Breast epithelium (tissue), 4 donors: ENCODE measurements around the gene MCF2L2. TPM values are rescaled to one million over a fixed set of nuclear protein-coding genes. Genes with fewer than 3 reads are reported as not detected.

Experiments used
- DNase-seq, 2 donors: peaks; one replicate each; pipeline ENCODE4 v3.0.0-alpha.2; 2019; ENCODE audit warnings: low spot score in 2 of 2
- H3K27ac ChIP-seq, 2 donors: fragments of 200-600 bp; sonication (generic) in 1 of 2; one replicate each; pipeline ENCODE4 v1.5.1; 2016 to 2019; ENCODE audit warnings: mild to moderate bottlenecking in 1 of 2
- H3K27me3 ChIP-seq, 2 donors: fragments of 200-600 bp; sonication (generic) in 1 of 2; one replicate each; pipeline versions ENCODE4 v1.5.1 to v1.6.0; 2017 to 2019; ENCODE audit warnings: control low read depth in 1 of 2, mild to moderate bottlenecking in 1 of 2
- H3K36me3 ChIP-seq: fragments of 200-600 bp; one replicate; pipeline ENCODE4 v1.5.1; 2019
- H3K4me1 ChIP-seq, 2 donors: fragments of 200-600 bp; sonication (generic); one replicate each; pipeline ENCODE4 v1.5.1; 2016 to 2019; ENCODE audit warnings: control low read depth in 1 of 2
- H3K4me3 ChIP-seq, 3 donors: fragments of 200-600 bp; sonication (generic); 1 replicate in 2 of 3; 2 replicates in 1 of 3; pipeline ENCODE4 v1.5.1; 2016 to 2019; ENCODE audit warnings: mild to moderate bottlenecking in 3 of 3, moderate library complexity in 2 of 3
- H3K9me3 ChIP-seq, 2 donors: fragments of 200-600 bp; sonication (generic) in 1 of 2; one replicate each; pipeline ENCODE4 v1.5.1; 2016 to 2019; ENCODE audit warnings: control low read depth in 1 of 2
- POLR2A ChIP-seq: fragments of 450-650 bp; IDR thresholded peaks from one replicate; pipeline ENCODE4 v1.6.1; 2016; ENCODE audit warnings: antibody characterized with exemption, mild to moderate bottlenecking, moderate library complexity
- POLR2AphosphoS5 ChIP-seq, 3 donors: sonication (generic); formaldehyde crosslinking; IDR thresholded peaks; one replicate each; pipeline ENCODE4 v1.6.1; 2017; ENCODE audit warnings: antibody characterized with exemption in 3 of 3
- intact Hi-C: fragments of 100-400 bp; cut with DNase I; formaldehyde crosslinking; loops from one replicate; pipeline ENCODE4 v1.15.1; 2023; ENCODE audit warnings: low total_unique reads
- total RNA-seq, 3 donors: library from RNA; depleted of rRNA; stranded (reverse); fragments of >200 nt; gene quantifications; one replicate each; pipeline ENCODE4 v1.1.0, GENCODE V29; 2016
- TF ChIP-seq, protein P1 (sequence below), 3 donors: fragments of 450-650 bp; IDR thresholded peaks; one replicate each; pipeline ENCODE4 v1.5.1; 2016 to 2017; ENCODE audit warnings: antibody characterized with exemption in 3 of 3, mild to moderate bottlenecking in 3 of 3, moderate library complexity in 3 of 3

The MCF2L2 gene
- total RNA-seq, 3 donors from 2014 or later = 0.64 to 1.5 (median 1.3) TPM

DNA sequence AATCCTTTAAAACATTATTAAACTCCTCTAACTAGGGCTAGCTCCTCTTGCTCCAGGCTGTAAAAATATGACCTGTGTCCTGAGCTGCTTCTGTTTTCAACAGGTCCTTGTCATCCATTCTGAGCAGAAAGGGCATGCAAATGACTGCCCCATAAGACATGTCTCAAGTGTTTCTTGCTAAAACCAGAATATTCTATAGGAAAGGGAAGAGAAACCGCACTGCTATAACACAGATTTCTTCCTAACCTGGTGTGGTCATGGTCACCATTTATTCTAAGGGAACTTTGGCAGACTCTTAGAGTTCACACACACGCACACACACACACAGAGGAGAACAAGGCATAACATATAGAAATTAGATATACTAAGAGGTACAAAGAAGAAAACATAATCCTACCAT lies 209.6 kb downstream of the MCF2L2 start:
- no peak overlapping the region for H3K27ac ChIP-seq
- TF ChIP-seq POLR2A (no peak), POLR2AphosphoS5 (IDR thresholded peaks at IDR 0.05) (no peak)
- TF ChIP-seq, protein P1, sequence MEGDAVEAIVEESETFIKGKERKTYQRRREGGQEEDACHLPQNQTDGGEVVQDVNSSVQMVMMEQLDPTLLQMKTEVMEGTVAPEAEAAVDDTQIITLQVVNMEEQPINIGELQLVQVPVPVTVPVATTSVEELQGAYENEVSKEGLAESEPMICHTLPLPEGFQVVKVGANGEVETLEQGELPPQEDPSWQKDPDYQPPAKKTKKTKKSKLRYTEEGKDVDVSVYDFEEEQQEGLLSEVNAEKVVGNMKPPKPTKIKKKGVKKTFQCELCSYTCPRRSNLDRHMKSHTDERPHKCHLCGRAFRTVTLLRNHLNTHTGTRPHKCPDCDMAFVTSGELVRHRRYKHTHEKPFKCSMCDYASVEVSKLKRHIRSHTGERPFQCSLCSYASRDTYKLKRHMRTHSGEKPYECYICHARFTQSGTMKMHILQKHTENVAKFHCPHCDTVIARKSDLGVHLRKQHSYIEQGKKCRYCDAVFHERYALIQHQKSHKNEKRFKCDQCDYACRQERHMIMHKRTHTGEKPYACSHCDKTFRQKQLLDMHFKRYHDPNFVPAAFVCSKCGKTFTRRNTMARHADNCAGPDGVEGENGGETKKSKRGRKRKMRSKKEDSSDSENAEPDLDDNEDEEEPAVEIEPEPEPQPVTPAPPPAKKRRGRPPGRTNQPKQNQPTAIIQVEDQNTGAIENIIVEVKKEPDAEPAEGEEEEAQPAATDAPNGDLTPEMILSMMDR (IDR thresholded peaks at IDR 0.05) = no peak
- intact Hi-C loops = no loop called here
- H3K36me3 ChIP-seq = no peaks in the 10 kb centered on the region
- H3K4me3 ChIP-seq = no peak overlapping the region
- DNase-seq = no peak
- H3K9me3 ChIP-seq = no peaks in the 10 kb centered on the region
- H3K4me1 ChIP-seq = no peaks in the 10 kb centered on the region
- no peaks in the 10 kb centered on the region for H3K27me3 ChIP-seq

DNA sequence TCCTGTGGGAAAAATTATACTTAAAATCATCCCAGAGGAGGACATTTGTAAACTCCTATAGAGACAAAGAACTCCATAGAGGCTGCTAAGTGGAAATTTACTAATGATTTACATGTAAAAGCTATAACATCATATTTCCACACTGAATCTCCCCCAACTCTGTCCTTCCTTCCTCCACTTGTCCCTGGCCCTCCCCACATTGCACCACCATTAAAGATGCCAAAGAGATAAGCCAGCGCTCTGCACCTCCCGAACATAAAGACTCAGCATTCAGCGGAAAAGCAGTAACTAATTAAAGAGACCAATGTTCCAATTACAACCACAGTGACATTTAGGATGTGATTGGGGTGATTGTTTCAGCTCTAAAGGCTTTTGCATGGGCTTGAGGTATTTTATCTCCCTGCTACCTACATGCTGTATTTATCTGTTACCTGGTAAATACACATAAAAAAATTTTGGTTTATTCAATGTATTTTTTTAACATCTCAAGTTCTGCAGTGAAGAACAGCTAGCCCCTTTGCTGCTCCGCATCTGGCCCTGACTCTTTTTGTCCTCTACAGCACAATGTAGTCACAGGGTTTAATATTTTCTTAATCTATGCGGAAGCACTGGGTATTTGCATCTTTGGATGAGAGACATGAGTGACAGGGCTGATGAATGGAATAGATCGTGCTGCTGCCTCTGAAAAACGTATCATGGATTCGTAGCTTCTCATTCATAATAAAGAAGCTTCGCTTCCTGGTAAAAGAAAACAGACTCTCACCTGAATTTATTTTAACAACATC lies 210.7 kb downstream of the MCF2L2 start:
- H3K36me3 ChIP-seq = no peaks in the 10 kb centered on the region
- no peak for DNase-seq
- intact Hi-C loops = no loop called here
- H3K9me3 ChIP-seq = no peaks in the 10 kb centered on the region
- H3K4me1 ChIP-seq = no peaks in the 10 kb centered on the region
- no peaks in the 10 kb centered on the region for H3K27me3 ChIP-seq
- TF ChIP-seq, protein P1 (IDR thresholded peaks at IDR 0.05) = no peak
- TF ChIP-seq POLR2A = no peak
- TF ChIP-seq POLR2AphosphoS5 (IDR thresholded peaks at IDR 0.05) = no peak
- H3K4me3 ChIP-seq = no peak overlapping the region
- no peak overlapping the region for H3K27ac ChIP-seq

- Histone ChIP-seq H3K4me3 (no peak overlapping the region), H3K27ac (no peak overlapping the region), H3K9me3 (no peaks in the 10 kb centered on the region), H3K27me3 (no peaks in the 10 kb centered on the region), H3K4me1 (no peaks in the 10 kb centered on the region), H3K36me3 (no peaks in the 10 kb centered on the region)
- intact Hi-C loops = no loop called here
- DNase-seq = no peak
- TF ChIP-seq POLR2A = no peak
- TF ChIP-seq, protein P1 (IDR thresholded peaks at IDR 0.05) = no peak
- no peak for TF ChIP-seq POLR2AphosphoS5 (IDR thresholded peaks at IDR 0.05)
These were observed 212.7 kb downstream of the MCF2L2 start for GRCh38 chr3:183215591-183216202.

GRCh38 chr3:183214277-183214612 lies 214.2 kb downstream of the MCF2L2 start:
- Histone ChIP-seq H3K4me3 (no peak overlapping the region), H3K27me3 (no peaks in the 10 kb centered on the region), H3K27ac (no peak overlapping the region), H3K9me3 (no peaks in the 10 kb centered on the region), H3K36me3 (no peaks in the 10 kb centered on the region), H3K4me1 (no peaks in the 10 kb centered on the region)
- TF ChIP-seq POLR2AphosphoS5 (IDR thresholded peaks at IDR 0.05) = no peak
- TF ChIP-seq, protein P1 (IDR thresholded peaks at IDR 0.05) = no peak
- TF ChIP-seq POLR2A = no peak
- no peak for DNase-seq
- intact Hi-C loops = no loop called here
